GM19463 (cell line): ENCODE measurements around the gene CENPP.
"Not testable (repeated sequence)": the region's sequence is repeated elsewhere in the genome, so short reads cannot be mapped to it uniquely, and the experiment has no call there.

ENCODE experiments used
- ATAC-seq: cut with Tn5 transposase; IDR thresholded peaks from one replicate; pipeline ENCODE4 v1.9.1; 2021; ENCODE audit warnings: mild to moderate bottlenecking, moderate library complexity; ENCODE audit not compliant: unreplicated experiment

The CENPP gene

GRCh38 chr9:92589923-92590322 is 264.2 kb downstream of the CENPP start:
- no peak for ATAC-seq

GRCh38 chr9:92590377-92590776 is 264.6 kb downstream of the CENPP start:
- no peak for ATAC-seq

- ATAC-seq: no peak
Measured at GRCh38 chr9:92592537-92592936, 266.8 kb downstream of the CENPP start.

GRCh38 chr9:92592946-92593861 is 267.5 kb downstream of the CENPP start:
- ATAC-seq: no peak

GRCh38 chr9:92595075-92595474 is 269.3 kb downstream of the CENPP start:
- ATAC-seq: not testable (repeated sequence)

GRCh38 chr9:92595930-92596329 is 270.2 kb downstream of the CENPP start:
- no peak for ATAC-seq

- ATAC-seq: no peak
Measured at GRCh38 chr9:92598382-92598781, 272.6 kb downstream of the CENPP start.

GRCh38 chr9:92599938-92600461 is 274.2 kb downstream of the CENPP start:
- no peak for ATAC-seq

- no peak for ATAC-seq
Measured at GRCh38 chr9:92600462-92601261, 274.9 kb downstream of the CENPP start.

- no peak for ATAC-seq
Measured at GRCh38 chr9:92601451-92601850, 275.7 kb downstream of the CENPP start.

- ATAC-seq: no peak
Measured at GRCh38 chr9:92602413-92602812, 276.7 kb downstream of the CENPP start.

- ATAC-seq: no peak
Measured at GRCh38 chr9:92603100-92603499, 277.3 kb downstream of the CENPP start.

- no peak for ATAC-seq
Measured at GRCh38 chr9:92603990-92604389, 278.2 kb downstream of the CENPP start.

- no peak for ATAC-seq
Measured at GRCh38 chr9:92605224-92605623, 279.5 kb downstream of the CENPP start.

- no peak for ATAC-seq
Measured at GRCh38 chr9:92607088-92607487, 281.3 kb downstream of the CENPP start.

GRCh38 chr9:92607773-92608172 is 282.0 kb downstream of the CENPP start:
- ATAC-seq: no peak

GRCh38 chr9:92608241-92608908 is 282.6 kb downstream of the CENPP start:
- no peak for ATAC-seq

- no peak for ATAC-seq
Measured at GRCh38 chr9:92608909-92609445, 283.2 kb downstream of the CENPP start.

- ATAC-seq: no peak
Measured at GRCh38 chr9:92610470-92611420, 285.0 kb downstream of the CENPP start.
